Measurements from ENCODE around the gene UBE2K.
"Not testable (repeated sequence)": the region's sequence is repeated elsewhere in the genome, so short reads cannot be mapped to it uniquely, and the experiment has no call there.

Gene UBE2K

DNA sequence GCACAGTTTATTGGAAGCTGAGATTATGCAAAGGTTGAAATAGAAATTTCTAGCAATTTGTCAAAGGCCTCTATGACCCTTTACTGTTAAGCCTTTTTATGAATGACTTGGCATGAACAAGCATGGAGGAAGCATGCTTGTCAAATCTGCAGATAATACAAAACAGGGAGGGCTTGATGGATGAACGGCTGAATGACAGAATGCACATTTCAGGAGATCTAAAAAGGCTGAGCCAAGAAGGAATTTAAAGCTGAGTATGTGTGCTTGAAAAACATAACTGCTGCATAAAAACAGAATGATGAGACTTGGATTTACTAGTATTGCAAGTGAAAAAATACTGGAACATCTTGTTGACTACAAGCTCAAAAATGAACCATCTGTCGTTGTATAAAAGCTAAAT, 29.0 kb upstream of the UBE2K start:
- TF ChIP-seq, protein P1, sequence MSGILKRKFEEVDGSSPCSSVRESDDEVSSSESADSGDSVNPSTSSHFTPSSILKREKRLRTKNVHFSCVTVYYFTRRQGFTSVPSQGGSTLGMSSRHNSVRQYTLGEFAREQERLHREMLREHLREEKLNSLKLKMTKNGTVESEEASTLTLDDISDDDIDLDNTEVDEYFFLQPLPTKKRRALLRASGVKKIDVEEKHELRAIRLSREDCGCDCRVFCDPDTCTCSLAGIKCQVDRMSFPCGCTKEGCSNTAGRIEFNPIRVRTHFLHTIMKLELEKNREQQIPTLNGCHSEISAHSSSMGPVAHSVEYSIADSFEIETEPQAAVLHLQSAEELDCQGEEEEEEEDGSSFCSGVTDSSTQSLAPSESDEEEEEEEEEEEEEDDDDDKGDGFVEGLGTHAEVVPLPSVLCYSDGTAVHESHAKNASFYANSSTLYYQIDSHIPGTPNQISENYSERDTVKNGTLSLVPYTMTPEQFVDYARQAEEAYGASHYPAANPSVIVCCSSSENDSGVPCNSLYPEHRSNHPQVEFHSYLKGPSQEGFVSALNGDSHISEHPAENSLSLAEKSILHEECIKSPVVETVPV (CRISPR knock-in tag; IDR thresholded peaks at IDR 0.05), result no peak
- no peak for TF ChIP-seq PPARA (CRISPR knock-in tag; IDR thresholded peaks at IDR 0.05; ENCODE audit: borderline replicate concordance)
- no peak for TF ChIP-seq ARNTL (CRISPR knock-in tag; IDR thresholded peaks at IDR 0.05; ENCODE audit: borderline replicate concordance, low read depth)
- TF ChIP-seq ZNF565 (CRISPR knock-in tag; conservative IDR thresholded peaks at IDR 0.05; ENCODE audit: low read depth), result no peak
- TF ChIP-seq, protein P2, sequence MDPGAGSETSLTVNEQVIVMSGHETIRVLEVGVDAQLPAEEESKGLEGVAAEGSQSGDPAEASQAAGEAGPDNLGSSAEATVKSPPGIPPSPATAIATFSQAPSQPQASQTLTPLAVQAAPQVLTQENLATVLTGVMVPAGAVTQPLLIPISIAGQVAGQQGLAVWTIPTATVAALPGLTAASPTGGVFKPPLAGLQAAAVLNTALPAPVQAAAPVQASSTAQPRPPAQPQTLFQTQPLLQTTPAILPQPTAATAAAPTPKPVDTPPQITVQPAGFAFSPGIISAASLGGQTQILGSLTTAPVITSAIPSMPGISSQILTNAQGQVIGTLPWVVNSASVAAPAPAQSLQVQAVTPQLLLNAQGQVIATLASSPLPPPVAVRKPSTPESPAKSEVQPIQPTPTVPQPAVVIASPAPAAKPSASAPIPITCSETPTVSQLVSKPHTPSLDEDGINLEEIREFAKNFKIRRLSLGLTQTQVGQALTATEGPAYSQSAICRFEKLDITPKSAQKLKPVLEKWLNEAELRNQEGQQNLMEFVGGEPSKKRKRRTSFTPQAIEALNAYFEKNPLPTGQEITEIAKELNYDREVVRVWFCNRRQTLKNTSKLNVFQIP (CRISPR knock-in tag; IDR thresholded peaks at IDR 0.05; ENCODE audit: borderline replicate concordance, low read depth), result no peak
- no peak for TF ChIP-seq ESRRG (CRISPR knock-in tag; IDR thresholded peaks at IDR 0.05)
- TF ChIP-seq GLIS3 (CRISPR knock-in tag; IDR thresholded peaks at IDR 0.05), result no peak
- no peak for TF ChIP-seq CSDC2 (CRISPR knock-in tag; IDR thresholded peaks at IDR 0.05)
- no peak for TF ChIP-seq ZC3H10 (CRISPR knock-in tag; IDR thresholded peaks at IDR 0.05)
- no peak for TF ChIP-seq ISL1 (CRISPR knock-in tag; IDR thresholded peaks at IDR 0.05)
- TF ChIP-seq ZFP30 (CRISPR knock-in tag; IDR thresholded peaks at IDR 0.05), result no peak
- TF ChIP-seq OSR1 (CRISPR knock-in tag; IDR thresholded peaks at IDR 0.05), result no peak
- no peak for TF ChIP-seq ZNF70 (CRISPR knock-in tag; IDR thresholded peaks at IDR 0.05)
- TF ChIP-seq, protein P3, sequence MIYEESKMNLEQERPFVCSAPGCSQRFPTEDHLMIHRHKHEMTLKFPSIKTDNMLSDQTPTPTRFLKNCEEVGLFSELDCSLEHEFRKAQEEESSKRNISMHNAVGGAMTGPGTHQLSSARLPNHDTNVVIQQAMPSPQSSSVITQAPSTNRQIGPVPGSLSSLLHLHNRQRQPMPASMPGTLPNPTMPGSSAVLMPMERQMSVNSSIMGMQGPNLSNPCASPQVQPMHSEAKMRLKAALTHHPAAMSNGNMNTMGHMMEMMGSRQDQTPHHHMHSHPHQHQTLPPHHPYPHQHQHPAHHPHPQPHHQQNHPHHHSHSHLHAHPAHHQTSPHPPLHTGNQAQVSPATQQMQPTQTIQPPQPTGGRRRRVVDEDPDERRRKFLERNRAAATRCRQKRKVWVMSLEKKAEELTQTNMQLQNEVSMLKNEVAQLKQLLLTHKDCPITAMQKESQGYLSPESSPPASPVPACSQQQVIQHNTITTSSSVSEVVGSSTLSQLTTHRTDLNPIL (CRISPR knock-in tag; IDR thresholded peaks at IDR 0.05; ENCODE audit: low read depth), result no peak
- no peak for TF ChIP-seq ZNF8 (CRISPR knock-in tag; IDR thresholded peaks at IDR 0.05)
- ATAC-seq, result no peak

- not testable (repeated sequence) for ATAC-seq
Measured at GRCh38 chr4:39670296-39670695, 27.6 kb upstream of the UBE2K start.

DNA sequence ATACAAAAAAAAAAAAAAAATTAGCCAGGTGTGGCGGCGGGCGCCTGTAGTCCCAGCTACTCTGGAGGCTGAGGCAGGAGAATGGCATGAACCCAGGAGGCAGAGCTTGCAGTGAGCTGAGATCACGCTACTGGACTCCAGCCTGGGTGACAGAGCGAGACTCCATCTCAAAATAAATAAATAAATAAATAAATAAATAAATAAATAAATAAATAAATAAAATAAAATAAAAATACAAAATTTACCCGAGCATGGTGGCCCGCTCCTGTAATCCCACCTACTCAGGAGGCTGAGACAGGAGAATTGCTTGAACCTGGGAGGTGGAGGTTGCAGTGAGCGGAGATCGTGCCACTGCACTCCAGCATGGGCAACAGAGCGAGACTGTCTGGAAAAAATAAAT, 22.3 kb upstream of the UBE2K start:
- not testable (repeated sequence) for ATAC-seq

DNA sequence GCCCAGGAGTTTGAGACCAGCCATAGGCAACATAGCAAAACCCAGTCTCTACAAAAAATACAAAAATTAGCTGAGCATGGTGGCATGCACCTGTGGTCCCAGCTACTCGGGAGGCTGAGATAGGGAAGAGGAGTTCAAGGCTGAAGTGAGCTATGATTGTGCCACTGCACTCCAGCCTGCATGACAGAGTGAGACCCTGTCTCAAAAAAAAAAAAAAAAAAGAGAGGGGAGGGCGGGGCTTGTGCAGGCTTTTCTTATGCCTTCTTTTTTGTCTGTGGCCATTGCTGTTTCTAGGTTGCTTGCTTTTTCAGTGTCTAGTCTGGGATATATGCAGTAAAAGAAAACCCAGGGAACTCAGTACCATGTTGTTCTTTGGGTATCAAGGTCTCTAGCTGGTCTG, 16.9 kb upstream of the UBE2K start:
- ATAC-seq, result not testable (repeated sequence)

- no peak for ATAC-seq
- TF ChIP-seq, protein P3 (CRISPR knock-in tag; IDR thresholded peaks at IDR 0.05; ENCODE audit: low read depth), result no peak
- TF ChIP-seq ZFP3 (CRISPR knock-in tag; IDR thresholded peaks at IDR 0.05), result no peak
- no peak for TF ChIP-seq SNAI2 (CRISPR knock-in tag; IDR thresholded peaks at IDR 0.05)
- TF ChIP-seq ZC3H10 (CRISPR knock-in tag; IDR thresholded peaks at IDR 0.05), result no peak
- no peak for TF ChIP-seq OSR1 (CRISPR knock-in tag; IDR thresholded peaks at IDR 0.05)
- no peak for TF ChIP-seq BACH2 (CRISPR knock-in tag; IDR thresholded peaks at IDR 0.05; ENCODE audit: borderline replicate concordance)
- no peak for TF ChIP-seq CSDC2 (CRISPR knock-in tag; IDR thresholded peaks at IDR 0.05)
- TF ChIP-seq, protein P4, sequence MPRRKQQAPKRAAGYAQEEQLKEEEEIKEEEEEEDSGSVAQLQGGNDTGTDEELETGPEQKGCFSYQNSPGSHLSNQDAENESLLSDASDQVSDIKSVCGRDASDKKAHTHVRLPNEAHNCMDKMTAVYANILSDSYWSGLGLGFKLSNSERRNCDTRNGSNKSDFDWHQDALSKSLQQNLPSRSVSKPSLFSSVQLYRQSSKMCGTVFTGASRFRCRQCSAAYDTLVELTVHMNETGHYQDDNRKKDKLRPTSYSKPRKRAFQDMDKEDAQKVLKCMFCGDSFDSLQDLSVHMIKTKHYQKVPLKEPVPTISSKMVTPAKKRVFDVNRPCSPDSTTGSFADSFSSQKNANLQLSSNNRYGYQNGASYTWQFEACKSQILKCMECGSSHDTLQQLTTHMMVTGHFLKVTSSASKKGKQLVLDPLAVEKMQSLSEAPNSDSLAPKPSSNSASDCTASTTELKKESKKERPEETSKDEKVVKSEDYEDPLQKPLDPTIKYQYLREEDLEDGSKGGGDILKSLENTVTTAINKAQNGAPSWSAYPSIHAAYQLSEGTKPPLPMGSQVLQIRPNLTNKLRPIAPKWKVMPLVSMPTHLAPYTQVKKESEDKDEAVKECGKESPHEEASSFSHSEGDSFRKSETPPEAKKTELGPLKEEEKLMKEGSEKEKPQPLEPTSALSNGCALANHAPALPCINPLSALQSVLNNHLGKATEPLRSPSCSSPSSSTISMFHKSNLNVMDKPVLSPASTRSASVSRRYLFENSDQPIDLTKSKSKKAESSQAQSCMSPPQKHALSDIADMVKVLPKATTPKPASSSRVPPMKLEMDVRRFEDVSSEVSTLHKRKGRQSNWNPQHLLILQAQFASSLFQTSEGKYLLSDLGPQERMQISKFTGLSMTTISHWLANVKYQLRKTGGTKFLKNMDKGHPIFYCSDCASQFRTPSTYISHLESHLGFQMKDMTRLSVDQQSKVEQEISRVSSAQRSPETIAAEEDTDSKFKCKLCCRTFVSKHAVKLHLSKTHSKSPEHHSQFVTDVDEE (CRISPR knock-in tag; IDR thresholded peaks at IDR 0.05), result no peak
- TF ChIP-seq TOX (CRISPR knock-in tag; IDR thresholded peaks at IDR 0.05; ENCODE audit: borderline replicate concordance), result no peak
- TF ChIP-seq ZNF8 (CRISPR knock-in tag; IDR thresholded peaks at IDR 0.05), result no peak
- no peak for TF ChIP-seq ARNTL (CRISPR knock-in tag; IDR thresholded peaks at IDR 0.05; ENCODE audit: borderline replicate concordance, low read depth)
- TF ChIP-seq RARB (CRISPR knock-in tag; IDR thresholded peaks at IDR 0.05), result no peak
- TF ChIP-seq ZNF565 (CRISPR knock-in tag; conservative IDR thresholded peaks at IDR 0.05; ENCODE audit: low read depth), result no peak
- TF ChIP-seq, protein P2 (CRISPR knock-in tag; IDR thresholded peaks at IDR 0.05; ENCODE audit: borderline replicate concordance, low read depth), result no peak
Measured at GRCh38 chr4:39682138-39682537, 15.8 kb upstream of the UBE2K start.
